PC-9 (cell line): ENCODE results near the gene SBF2. TPM values are rescaled to one million over a fixed set of nuclear protein-coding genes. Genes with fewer than 3 reads are reported as not detected.

Experiments
- BruUV-seq: library from RNA; stranded (reverse); fragments of 400-500 nt; replicated peaks from 2 replicates; lab custom pipeline; 2021; lab: Mats Ljungman, UMichigan
- CTCF ChIA-PET: fragments of 300-600 bp; sonication (Branson Sonifier 250); formaldehyde crosslinking; loops from one replicate; lab custom pipeline; 2022; ENCODE audit warnings: antibody characterized with exemption; lab: Charles Lee
- POLR2A ChIA-PET: fragments of 300-600 bp; sonication (Branson Sonifier 250); formaldehyde crosslinking; loops from one replicate; lab custom pipeline; 2022; ENCODE audit warnings: antibody characterized with exemption; ENCODE audit not compliant: unreplicated experiment; lab: Charles Lee
- DNase-seq, 2 experiments: peaks; one replicate each; pipeline versions ENCODE4 v3.0.0 to v3.0.0-alpha.2; 2015 to 2022; ENCODE audit warnings: mixed read lengths in 1 of 2
- H2AFZ ChIP-seq: fragments of 200-600 bp; sonication (generic); 2 replicates; pipeline ENCODE4 v1.8.1; 2017; ENCODE audit warnings: antibody characterized with exemption
- H3F3A ChIP-seq: fragments of 200-600 bp; sonication (generic); 2 replicates; pipeline ENCODE4 v1.8.1; 2017; ENCODE audit warnings: antibody characterized with exemption, mild to moderate bottlenecking, low read depth; ENCODE audit not compliant: insufficient read depth
- H3K27ac ChIP-seq: fragments of 200-600 bp; sonication (generic); 2 replicates; pipeline ENCODE4 v1.6.1; 2016; ENCODE audit warnings: mixed run types
- H3K27me3 ChIP-seq: fragments of 200-600 bp; sonication (generic); 2 replicates; pipeline ENCODE4 v1.6.1; 2016; ENCODE audit warnings: low read depth, mixed run types; ENCODE audit not compliant: insufficient read depth
- H3K36me3 ChIP-seq: fragments of 200-600 bp; sonication (generic); 2 replicates; pipeline ENCODE4 v1.6.1; 2016; ENCODE audit warnings: low read depth, mixed run types
- H3K4me1 ChIP-seq: fragments of 200-600 bp; sonication (generic); replicated peaks from 2 replicates; pipeline ENCODE4 v1.6.1; 2016; ENCODE audit warnings: mixed run types; ENCODE audit not compliant: insufficient read depth
- H3K4me2 ChIP-seq: fragments of 200-600 bp; sonication (generic); 2 replicates; pipeline ENCODE4 v1.6.1; 2017; ENCODE audit warnings: mixed run types
- H3K4me3 ChIP-seq: fragments of 200-600 bp; sonication (generic); 2 replicates; pipeline ENCODE4 v1.6.1; 2016; ENCODE audit warnings: mixed run types
- H3K79me2 ChIP-seq: fragments of 200-600 bp; sonication (generic); 2 replicates; pipeline ENCODE4 v1.6.1; 2017; ENCODE audit warnings: low read depth, mixed run types
- H3K9me2 ChIP-seq: fragments of 200-600 bp; sonication (generic); 2 replicates; pipeline ENCODE4 v1.8.1; 2017; ENCODE audit warnings: mild to moderate bottlenecking; ENCODE audit not compliant: insufficient read depth
- H3K9me3 ChIP-seq: fragments of 200-600 bp; sonication (generic); 2 replicates; pipeline ENCODE4 v1.8.1; 2016; ENCODE audit warnings: low read depth; ENCODE audit not compliant: insufficient read depth
- H4K20me1 ChIP-seq: fragments of 200-600 bp; sonication (generic); 2 replicates; pipeline ENCODE4 v1.8.1; 2017; ENCODE audit not compliant: insufficient read depth
- EZH2 ChIP-seq: fragments of 200-600 bp; sonication (generic); IDR thresholded peaks from 2 replicates; pipeline ENCODE4 v1.8.0; 2017; ENCODE audit warnings: antibody characterized with exemption, low read depth
- intact Hi-C: fragments of 100-400 bp; cut with micrococcal nuclease; formaldehyde crosslinking; loops from one replicate; pipeline ENCODE4 v1.10.0; 2022; ENCODE audit not compliant: unreplicated experiment
- total RNA-seq: library from RNA; stranded (reverse); gene quantifications from 2 replicates; pipeline ENCODE4 v1.2.3, GENCODE V29; 2021
- TF ChIP-seq, protein P1 (sequence below): fragments of 200-600 bp; sonication (generic); conservative IDR thresholded peaks from 2 replicates; pipeline ENCODE4 v1.6.1; 2017; ENCODE audit warnings: mixed run types, antibody characterized with exemption, mild to moderate bottlenecking, moderate library complexity

The SBF2 gene
- total RNA-seq, 1 experiment from 2014 or later, result 18.6 TPM

DNA sequence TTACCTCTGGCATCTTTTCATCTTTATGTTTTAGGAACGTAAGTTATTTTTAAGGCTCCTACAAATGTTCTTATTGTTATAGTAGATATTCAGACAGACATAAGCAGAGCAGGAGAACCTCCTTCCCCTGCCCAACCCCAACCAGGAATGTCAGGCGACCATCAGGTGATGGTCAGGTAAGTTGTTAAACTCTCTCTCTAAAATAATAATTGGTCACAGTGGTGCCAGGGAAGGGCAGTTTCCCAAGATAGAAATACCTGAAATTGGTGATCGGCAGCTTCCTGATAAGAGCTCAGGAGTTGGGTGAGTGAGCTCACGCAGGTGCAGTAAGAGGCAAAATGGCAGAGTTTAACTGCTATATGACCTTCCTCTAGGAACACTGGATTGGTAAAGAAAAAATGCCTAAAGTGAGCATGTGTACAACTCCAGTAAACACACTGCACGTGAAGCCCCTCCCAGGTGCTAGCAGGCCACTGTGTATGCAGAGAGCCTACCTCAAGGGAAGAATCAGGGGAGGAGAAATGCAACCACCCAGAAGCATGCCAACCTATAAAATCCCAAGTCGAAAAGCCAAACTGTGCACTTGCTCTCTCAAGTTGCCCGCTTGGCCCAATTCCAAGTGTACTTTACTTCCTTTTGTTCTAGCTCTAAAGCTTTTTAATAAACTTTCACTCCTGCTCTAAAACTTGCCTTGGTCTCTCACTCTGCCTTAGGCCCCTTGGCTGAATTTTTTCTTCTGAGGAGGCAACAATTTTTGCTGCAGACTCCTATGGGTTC lies 273.9 kb downstream of the SBF2 start:
- CTCF ChIA-PET, result no interaction called here
- Histone ChIP-seq H3K4me3 (no peak overlapping the region), H3K27ac (no peak overlapping the region), H3K36me3 (no peaks in the 10 kb centered on the region), H3F3A (no peaks in the 10 kb centered on the region), H3K27me3 (no peaks in the 10 kb centered on the region), H3K4me1 (no peaks in the 10 kb centered on the region), H3K4me2 (no peak overlapping the region), H3K9me3 (no peaks in the 10 kb centered on the region; the same call in 1 of the 2 replicates), H3K79me2 (no peaks in the 10 kb centered on the region), H2AFZ (no peak overlapping the region), H3K9me2 (no peaks in the 10 kb centered on the region), H4K20me1 (no peaks in the 10 kb centered on the region)
- intact Hi-C loops, result no loop called here
- no peak for DNase-seq
- POLR2A ChIA-PET, result no interaction called here
- BruUV-seq, result no TSS peak
- TF ChIP-seq, protein P1, sequence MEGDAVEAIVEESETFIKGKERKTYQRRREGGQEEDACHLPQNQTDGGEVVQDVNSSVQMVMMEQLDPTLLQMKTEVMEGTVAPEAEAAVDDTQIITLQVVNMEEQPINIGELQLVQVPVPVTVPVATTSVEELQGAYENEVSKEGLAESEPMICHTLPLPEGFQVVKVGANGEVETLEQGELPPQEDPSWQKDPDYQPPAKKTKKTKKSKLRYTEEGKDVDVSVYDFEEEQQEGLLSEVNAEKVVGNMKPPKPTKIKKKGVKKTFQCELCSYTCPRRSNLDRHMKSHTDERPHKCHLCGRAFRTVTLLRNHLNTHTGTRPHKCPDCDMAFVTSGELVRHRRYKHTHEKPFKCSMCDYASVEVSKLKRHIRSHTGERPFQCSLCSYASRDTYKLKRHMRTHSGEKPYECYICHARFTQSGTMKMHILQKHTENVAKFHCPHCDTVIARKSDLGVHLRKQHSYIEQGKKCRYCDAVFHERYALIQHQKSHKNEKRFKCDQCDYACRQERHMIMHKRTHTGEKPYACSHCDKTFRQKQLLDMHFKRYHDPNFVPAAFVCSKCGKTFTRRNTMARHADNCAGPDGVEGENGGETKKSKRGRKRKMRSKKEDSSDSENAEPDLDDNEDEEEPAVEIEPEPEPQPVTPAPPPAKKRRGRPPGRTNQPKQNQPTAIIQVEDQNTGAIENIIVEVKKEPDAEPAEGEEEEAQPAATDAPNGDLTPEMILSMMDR, result no peak
- no peak for TF ChIP-seq EZH2

- Histone ChIP-seq H3K36me3 (no peaks in the 10 kb centered on the region), H3K27me3 (no peaks in the 10 kb centered on the region), H3K9me3 (no peaks in the 10 kb centered on the region; the same call in 1 of the 2 replicates), H3K79me2 (no peaks in the 10 kb centered on the region), H3F3A (no peaks in the 10 kb centered on the region), H3K9me2 (no peaks in the 10 kb centered on the region), H3K4me2 (no peak overlapping the region), H2AFZ (no peak overlapping the region), H3K27ac (no peak overlapping the region), H4K20me1 (no peaks in the 10 kb centered on the region), H3K4me1 (no peaks in the 10 kb centered on the region), H3K4me3 (no peak overlapping the region)
- no peak for DNase-seq
- ChIA-PET POLR2A (no interaction called here), CTCF (no interaction called here)
- intact Hi-C loops, result no loop called here
- no peak for TF ChIP-seq EZH2
- no TSS peak for BruUV-seq
These were observed 276.1 kb downstream of the SBF2 start for GRCh38 chr11:10017911-10018310.

- no peaks in the 10 kb centered on the region for H4K20me1 ChIP-seq
- H3K27ac ChIP-seq, result no peak overlapping the region
- ChIA-PET POLR2A (no interaction called here), CTCF (no interaction called here)
- H3K36me3 ChIP-seq, result no peaks in the 10 kb centered on the region
- no peaks in the 10 kb centered on the region for H3K9me2 ChIP-seq
- no peaks in the 10 kb centered on the region for H3F3A ChIP-seq
- no peaks in the 10 kb centered on the region for H3K27me3 ChIP-seq
- no peak overlapping the region for H3K4me2 ChIP-seq
- no peak for TF ChIP-seq EZH2
- TF ChIP-seq, protein P1, result no peak
- H2AFZ ChIP-seq, result no peak overlapping the region
- H3K9me3 ChIP-seq, result peaks cover 2% of the 10 kb centered on the region; the same call in 1 of the 2 replicates
- no peak for DNase-seq
- intact Hi-C loops, result no loop called here
- H3K79me2 ChIP-seq, result no peaks in the 10 kb centered on the region
- no peak overlapping the region for H3K4me3 ChIP-seq
- BruUV-seq, result no TSS peak
- H3K4me1 ChIP-seq, result no peaks in the 10 kb centered on the region
These were observed 277.0 kb downstream of the SBF2 start for GRCh38 chr11:10017050-10017449.
